ENCODE measurements around the gene UGT1A4.

The UGT1A4 gene

GRCh38 chr2:233718552-233718951, at the start of gene UGT1A4:
Gene UGT1A4 (plus strand): TSS chr2:233718736. CDS start chr2:233718821, 85 bp downstream.
- Histone ChIP-seq H3K4me1 (no peaks in the 10 kb centered on the region), H3K27me3 (peaks cover 0 to 5% of the 10 kb centered on the region in 2 donors), H3K27ac (no peak within 1 kb of the TSS), H3K36me3 (no peaks in the 10 kb centered on the region), H3K4me3 (no peak within 1 kb of the TSS), H3K9me3 (no peaks in the 10 kb centered on the region)
- intact Hi-C loops (cut with DNase I; ENCODE audit: low total_unique reads): no loop called here
- no peak for DNase-seq
- no peak for TF ChIP-seq CTCF (IDR thresholded peaks at IDR 0.05)

GRCh38 chr2:233671290-233672161, 47.0 kb upstream of the UGT1A4 start, which contains the start of gene UGT1A9:
Gene UGT1A9 (plus strand): TSS chr2:233671898. CDS start chr2:233671935, 37 bp downstream.
- H3K4me3 ChIP-seq: no peak within 1 kb of the TSS
- no peak for DNase-seq
- intact Hi-C loops (cut with DNase I; ENCODE audit: low total_unique reads): no loop called here
- no peak for TF ChIP-seq CTCF (IDR thresholded peaks at IDR 0.05)
- H3K27me3 ChIP-seq: no peaks in the 10 kb centered on the region
- no peak within 1 kb of the TSS for H3K27ac ChIP-seq
- H3K36me3 ChIP-seq: no peaks in the 10 kb centered on the region
- H3K4me1 ChIP-seq: no peaks in the 10 kb centered on the region
- no peaks in the 10 kb centered on the region for H3K9me3 ChIP-seq

GRCh38 chr2:233672886-233673285, 45.6 kb upstream of the UGT1A4 start:
- intact Hi-C loops (cut with DNase I; ENCODE audit: low total_unique reads): no loop called here
- no peak overlapping the region for H3K4me3 ChIP-seq
- TF ChIP-seq CTCF (IDR thresholded peaks at IDR 0.05): no peak
- no peak for DNase-seq
- no peak overlapping the region for H3K27ac ChIP-seq
- no peaks in the 10 kb centered on the region for H3K4me1 ChIP-seq
- H3K36me3 ChIP-seq: no peaks in the 10 kb centered on the region
- H3K9me3 ChIP-seq: no peaks in the 10 kb centered on the region
- H3K27me3 ChIP-seq: no peaks in the 10 kb centered on the region

GRCh38 chr2:233673896-233674295, 44.6 kb upstream of the UGT1A4 start:
- Histone ChIP-seq H3K36me3 (no peaks in the 10 kb centered on the region), H3K27ac (no peak overlapping the region), H3K27me3 (no peaks in the 10 kb centered on the region), H3K4me3 (no peak overlapping the region), H3K4me1 (no peaks in the 10 kb centered on the region), H3K9me3 (no peaks in the 10 kb centered on the region)
- intact Hi-C loops (cut with DNase I; ENCODE audit: low total_unique reads): no loop called here
- DNase-seq: no peak
- TF ChIP-seq CTCF (IDR thresholded peaks at IDR 0.05): no peak

GRCh38 chr2:233674314-233674713, 44.2 kb upstream of the UGT1A4 start:
- Histone ChIP-seq H3K4me1 (no peaks in the 10 kb centered on the region), H3K9me3 (no peaks in the 10 kb centered on the region), H3K27ac (no peak overlapping the region), H3K27me3 (no peaks in the 10 kb centered on the region), H3K36me3 (no peaks in the 10 kb centered on the region), H3K4me3 (no peak overlapping the region)
- no peak for DNase-seq
- intact Hi-C loops (cut with DNase I; ENCODE audit: low total_unique reads): no loop called here
- TF ChIP-seq CTCF (IDR thresholded peaks at IDR 0.05): no peak

Data from tibial artery (tissue), 4 donors.